Mesodermal cell (in vitro differentiated cells): ENCODE results near the gene ACADM.
A peak's percentile ranks its signal among the peaks of the same experiment; 100 is the strongest.
"Not testable (repeated sequence)": the region's sequence is repeated elsewhere in the genome, so short reads cannot be mapped to it uniquely, and the experiment has no call there.

ENCODE experiments used
- H3K27ac ChIP-seq: 2 replicates; pipeline ENCODE4 v1.7.0; 2013; ENCODE audit warnings: mild to moderate bottlenecking, low read depth, low read length, moderate library complexity; ENCODE audit not compliant: severe bottlenecking
- H3K36me3 ChIP-seq: 2 replicates; pipeline ENCODE4 v1.7.1; 2013; ENCODE audit warnings: mild to moderate bottlenecking, low read length, moderate library complexity; ENCODE audit not compliant: control insufficient read depth, insufficient read depth
- H3K4me1 ChIP-seq: one replicate; pipeline ENCODE4 v1.7.1; 2013; ENCODE audit warnings: mild to moderate bottlenecking, low read length; ENCODE audit not compliant: insufficient read depth, control insufficient read depth, poor library complexity, severe bottlenecking
- H3K4me3 ChIP-seq: 2 replicates; pipeline ENCODE4 v1.7.0; 2013; ENCODE audit warnings: low read length, control low read depth, mild to moderate bottlenecking; ENCODE audit not compliant: insufficient read depth, poor library complexity, severe bottlenecking; ENCODE audit errors: extremely low read depth
- H3K9me3 ChIP-seq: 2 replicates; pipeline ENCODE4 v1.7.1; 2013; ENCODE audit warnings: mild to moderate bottlenecking, low read length, moderate library complexity; ENCODE audit not compliant: control insufficient read depth
- WGBS, 2 experiments: methylation state at CpG; one replicate each; pipeline ENCODE4 v1.1.5; 2013; ENCODE audit warnings: missing lambda C conversion rate in 2 of 2; ENCODE audit not compliant: insufficient coverage in 2 of 2; 5-methylcytosine and 5-hydroxymethylcytosine counted together

The ACADM gene

GRCh38 chr1:75733661-75734060, 9.2 kb downstream of the ACADM start:
- H3K9me3 ChIP-seq = no peaks in the 10 kb centered on the region
- H3K27ac ChIP-seq = no peak overlapping the region
- H3K36me3 ChIP-seq = peaks cover 37% of the 10 kb centered on the region
- no peak overlapping the region for H3K4me3 ChIP-seq
- no peaks in the 10 kb centered on the region for H3K4me1 ChIP-seq
- WGBS, 2 experiments = 86 to 97% methylated on average over 5 of the region's 5 CpGs

- WGBS, 2 experiments = no CpG with 5 or more reads among the region's 1 CpG
- peaks cover 46% of the 10 kb centered on the region for H3K36me3 ChIP-seq
- H3K4me3 ChIP-seq = no peak overlapping the region
- no peaks in the 10 kb centered on the region for H3K4me1 ChIP-seq
- no peak overlapping the region for H3K27ac ChIP-seq
- H3K9me3 ChIP-seq = no peaks in the 10 kb centered on the region
Measured at GRCh38 chr1:75736016-75736415, 11.5 kb downstream of the ACADM start.

- Histone ChIP-seq H3K27ac (peak overlapping the region; percentile 12), H3K4me1 (no peaks in the 10 kb centered on the region), H3K4me3 (no peak overlapping the region), H3K9me3 (no peaks in the 10 kb centered on the region), H3K36me3 (peaks cover 36% of the 10 kb centered on the region)
- WGBS, 2 experiments = 77 to 80% methylated on average over 3 of the region's 6 CpGs
Measured at GRCh38 chr1:75742047-75742625, 17.6 kb downstream of the ACADM start.

GRCh38 chr1:75745276-75745675, 20.8 kb downstream of the ACADM start:
- no peak overlapping the region for H3K4me3 ChIP-seq

GRCh38 chr1:75757210-75757609, 32.7 kb downstream of the ACADM start:
- H3K36me3 ChIP-seq = peaks cover 56% of the 10 kb centered on the region
- not testable (repeated sequence) for H3K27ac ChIP-seq, H3K4me3 ChIP-seq, H3K9me3 ChIP-seq, H3K4me1 ChIP-seq

More at GRCh38 chr1:75745276-75745675, 20.8 kb downstream of the ACADM start:
- no peak overlapping the region for H3K27ac ChIP-seq
- no peaks in the 10 kb centered on the region for H3K4me1 ChIP-seq
- 100% methylated on average over 1 of the region's 4 CpGs for WGBS, 2 experiments
- peaks cover 25% of the 10 kb centered on the region for H3K36me3 ChIP-seq
- no peaks in the 10 kb centered on the region for H3K9me3 ChIP-seq

- H3K27ac ChIP-seq, H3K4me1 ChIP-seq, H3K9me3 ChIP-seq, H3K4me3 ChIP-seq: not testable (repeated sequence)
- H3K36me3 ChIP-seq = peaks cover 50% of the 10 kb centered on the region
- 72 to 79% methylated on average over 2 to 4 of the region's 4 CpGs for WGBS, 2 experiments
Measured at GRCh38 chr1:75758543-75758942, 34.0 kb downstream of the ACADM start.

GRCh38 chr1:75764057-75764655, 39.6 kb downstream of the ACADM start:
- Histone ChIP-seq H3K4me1 (peaks cover 4% of the 10 kb centered on the region), H3K4me3 (no peak overlapping the region), H3K27ac (no peak overlapping the region), H3K36me3 (peaks cover 11% of the 10 kb centered on the region), H3K9me3 (no peaks in the 10 kb centered on the region)
- WGBS, 2 experiments = no CpG with 5 or more reads among the region's 1 CpG

- peak overlapping the region; percentile 68 for H3K27ac ChIP-seq
- no CpG with 5 or more reads among the region's 1 CpG for whole genome bisulfite sequencing, 2 experiments
Measured at GRCh38 chr1:75765697-75766355, 41.3 kb downstream of the ACADM start.

GRCh38 chr1:75768016-75768415, 43.5 kb downstream of the ACADM start:
- WGBS, 2 experiments = no CpG with 5 or more reads among the region's 1 CpG
- Histone ChIP-seq H3K4me3 (no peak overlapping the region), H3K9me3 (no peaks in the 10 kb centered on the region), H3K36me3 (peaks cover 6% of the 10 kb centered on the region), H3K27ac (no peak overlapping the region), H3K4me1 (peaks cover 4% of the 10 kb centered on the region)

More at GRCh38 chr1:75765697-75766355, 41.3 kb downstream of the ACADM start:
- Histone ChIP-seq H3K9me3 (no peaks in the 10 kb centered on the region), H3K4me3 (no peak overlapping the region), H3K36me3 (peaks cover 10% of the 10 kb centered on the region), H3K4me1 (peaks cover 4% of the 10 kb centered on the region)

- Histone ChIP-seq H3K36me3 (no peaks in the 10 kb centered on the region), H3K4me3 (no peak overlapping the region), H3K27ac (no peak overlapping the region), H3K9me3 (peaks cover 5% of the 10 kb centered on the region), H3K4me1 (peaks cover 4% of the 10 kb centered on the region)
- WGBS, 2 experiments = no CpG with 5 or more reads among the region's 1 CpG
Measured at GRCh38 chr1:75770761-75771160, 46.3 kb downstream of the ACADM start.

GRCh38 chr1:75771978-75772377, 47.5 kb downstream of the ACADM start:
- Histone ChIP-seq H3K27ac (no peak overlapping the region), H3K36me3 (no peaks in the 10 kb centered on the region), H3K4me3 (no peak overlapping the region), H3K4me1 (no peaks in the 10 kb centered on the region), H3K9me3 (peaks cover 5% of the 10 kb centered on the region)
- WGBS, 2 experiments = 86 to 100% methylated on average over 1 of the region's 3 CpGs
